IPS-15b (cell line): ENCODE data around the gene CEP162.

Experiments
- H3K27me3 ChIP-seq: one replicate; pipeline ENCODE4 v1.6.1; 2013; ENCODE audit warnings: low read length; ENCODE audit not compliant: control insufficient read depth, insufficient read depth
- H3K36me3 ChIP-seq: one replicate; pipeline ENCODE4 v1.6.1; 2013; ENCODE audit warnings: low read length; ENCODE audit not compliant: control insufficient read depth, insufficient read depth
- H3K4me1 ChIP-seq: one replicate; pipeline ENCODE4 v1.6.1; 2013; ENCODE audit warnings: mild to moderate bottlenecking, low read length; ENCODE audit not compliant: control insufficient read depth, insufficient read depth
- H3K4me3 ChIP-seq: one replicate; pipeline ENCODE4 v1.5.1; 2013; ENCODE audit warnings: low read depth, low read length
- H3K9ac ChIP-seq: one replicate; pipeline ENCODE4 v1.6.1; 2013; ENCODE audit warnings: low read depth, mild to moderate bottlenecking, low read length
- H3K9me3 ChIP-seq: one replicate; pipeline ENCODE4 v1.6.1; 2013; ENCODE audit warnings: mild to moderate bottlenecking, low read length; ENCODE audit not compliant: control insufficient read depth, insufficient read depth

Gene CEP162

DNA sequence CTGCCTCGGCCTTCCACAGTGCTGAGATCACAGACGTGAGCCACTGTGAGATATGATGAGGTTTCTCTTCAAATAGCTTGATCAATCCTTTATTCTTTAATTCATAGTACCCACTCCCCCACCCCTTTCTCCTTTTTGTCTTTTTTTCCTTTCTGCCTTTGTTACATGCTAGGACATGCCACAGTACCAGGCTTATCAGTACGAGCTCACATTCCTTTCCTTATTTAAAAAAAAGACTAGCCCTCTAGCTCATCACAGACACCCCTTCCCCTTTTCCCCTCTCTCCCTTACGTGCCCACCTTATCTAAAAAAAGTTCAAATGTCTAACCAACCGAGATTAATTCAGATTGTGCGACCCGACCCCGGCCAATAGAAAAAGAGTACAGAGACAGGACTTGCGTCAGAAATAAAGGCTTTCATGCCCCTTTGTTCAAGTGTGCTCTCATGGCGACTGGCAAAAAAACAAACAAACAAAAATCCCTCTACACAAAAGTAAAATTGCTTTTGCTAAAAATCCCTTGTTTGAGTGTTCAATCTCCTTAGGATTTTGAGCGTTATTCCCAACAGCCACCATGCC is 144.7 kb downstream of the CEP162 start:
- H3K9ac ChIP-seq: no peak overlapping the region
- peaks cover 30% of the 10 kb centered on the region for H3K4me1 ChIP-seq
- H3K27me3 ChIP-seq: no peaks in the 10 kb centered on the region
- H3K9me3 ChIP-seq: no peaks in the 10 kb centered on the region
- H3K4me3 ChIP-seq: no peak overlapping the region
- no peaks in the 10 kb centered on the region for H3K36me3 ChIP-seq

DNA sequence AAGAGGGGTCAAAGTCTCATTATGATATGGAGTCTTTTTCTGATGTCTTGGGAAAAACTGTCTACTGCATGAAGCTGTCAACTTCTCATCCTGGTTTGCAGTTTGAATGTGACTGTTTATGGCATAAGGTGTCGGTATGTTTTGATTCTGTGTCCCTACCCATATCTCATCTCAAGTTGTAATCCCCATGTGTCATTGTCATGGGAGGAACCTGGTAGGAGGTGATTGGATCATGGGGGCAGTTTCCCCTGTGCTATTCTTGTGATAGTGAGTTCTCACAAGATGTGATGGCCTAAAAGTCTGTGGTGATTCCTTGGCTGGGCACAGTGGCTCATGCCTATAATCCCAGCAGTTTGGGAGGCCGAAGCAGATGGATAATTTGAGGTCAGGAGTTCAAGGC is 146.2 kb downstream of the CEP162 start:
- H3K9me3 ChIP-seq: no peaks in the 10 kb centered on the region
- no peaks in the 10 kb centered on the region for H3K27me3 ChIP-seq
- peaks cover 18% of the 10 kb centered on the region for H3K4me1 ChIP-seq
- H3K4me3 ChIP-seq: no peak overlapping the region
- H3K36me3 ChIP-seq: no peaks in the 10 kb centered on the region
- no peak overlapping the region for H3K9ac ChIP-seq

DNA sequence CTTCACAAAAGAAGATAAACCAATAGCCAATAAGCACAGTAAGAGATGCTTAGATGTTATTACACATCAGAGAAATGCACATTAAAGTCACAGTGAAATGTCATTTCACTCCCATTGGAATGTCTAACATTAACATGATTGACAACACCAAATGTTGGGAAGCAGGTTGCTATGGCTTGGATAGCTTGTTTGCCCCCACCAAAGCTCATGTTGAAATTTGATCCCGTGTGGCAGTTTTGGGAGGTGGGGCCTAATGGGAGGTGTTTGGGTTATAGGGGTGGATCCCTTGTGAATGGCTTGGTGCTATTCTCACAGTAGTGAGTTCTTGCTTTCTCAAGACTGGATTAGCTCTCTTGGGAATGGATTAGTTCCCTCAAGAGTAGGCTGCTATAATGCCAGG is 149.1 kb downstream of the CEP162 start:
- Histone ChIP-seq H3K4me3 (no peak overlapping the region), H3K27me3 (no peaks in the 10 kb centered on the region), H3K9me3 (no peaks in the 10 kb centered on the region), H3K9ac (no peak overlapping the region), H3K36me3 (no peaks in the 10 kb centered on the region), H3K4me1 (peaks cover 10% of the 10 kb centered on the region)

DNA sequence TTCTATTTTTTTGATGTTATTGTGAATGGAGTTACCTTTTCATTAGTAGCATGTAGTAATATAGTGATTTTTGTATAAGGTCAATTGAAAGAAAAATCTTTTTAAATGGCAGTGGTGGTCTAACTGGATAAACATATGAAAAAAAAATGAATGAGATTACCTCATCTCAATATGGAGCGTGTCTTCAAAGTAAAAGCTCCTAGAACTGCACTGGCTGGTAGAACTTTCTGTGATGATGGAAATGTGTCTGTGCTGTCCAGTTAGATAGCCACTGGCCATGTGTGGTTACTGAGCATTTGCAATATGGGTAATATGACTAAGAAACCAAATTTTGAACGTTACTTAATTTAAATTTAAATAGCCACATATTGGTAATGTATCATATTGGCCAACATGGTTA is 149.8 kb downstream of the CEP162 start:
- Histone ChIP-seq H3K36me3 (no peaks in the 10 kb centered on the region), H3K27me3 (no peaks in the 10 kb centered on the region), H3K9ac (no peak overlapping the region), H3K4me3 (no peak overlapping the region), H3K9me3 (no peaks in the 10 kb centered on the region), H3K4me1 (peaks cover 4% of the 10 kb centered on the region)

DNA sequence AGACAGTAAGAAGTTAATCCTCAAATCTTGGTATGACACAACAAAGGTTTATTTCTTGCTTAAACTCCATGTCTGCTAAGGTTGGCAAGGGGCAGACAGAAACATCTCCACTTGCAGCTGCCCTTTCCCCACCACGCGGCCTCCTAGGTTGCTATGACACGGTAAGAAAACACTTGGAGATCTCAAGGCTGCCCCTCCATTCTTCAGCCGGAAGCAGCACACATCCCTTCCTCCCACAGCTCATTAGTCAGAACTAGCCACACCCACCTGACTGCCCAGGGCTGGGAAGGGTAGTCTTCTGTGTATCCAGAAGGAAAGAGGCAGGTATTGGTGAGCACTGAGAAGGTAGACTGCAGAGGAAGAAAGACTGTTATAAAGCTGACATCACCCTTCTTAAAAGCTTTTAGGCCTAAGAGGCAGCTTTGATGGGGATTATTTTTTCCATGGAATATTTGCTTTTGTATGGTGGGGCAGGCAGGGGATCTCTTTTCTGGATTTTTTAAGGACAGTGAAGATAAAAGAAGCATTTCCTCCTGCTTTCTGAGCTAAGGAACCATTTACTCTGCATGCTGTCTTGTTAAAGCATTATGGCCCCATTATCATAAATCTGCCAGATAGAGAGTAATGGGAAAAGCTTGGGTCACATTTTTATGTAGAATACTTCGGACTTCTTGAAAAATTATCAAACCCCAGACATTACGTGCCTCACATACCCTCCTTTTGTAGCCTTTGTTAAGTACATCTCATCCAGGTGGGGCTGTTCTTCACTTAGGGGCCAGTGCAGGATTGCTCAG is 152.3 kb downstream of the CEP162 start:
- Histone ChIP-seq H3K36me3 (no peaks in the 10 kb centered on the region), H3K9ac (no peak overlapping the region), H3K4me1 (peaks cover 2% of the 10 kb centered on the region), H3K4me3 (no peak overlapping the region), H3K9me3 (no peaks in the 10 kb centered on the region), H3K27me3 (no peaks in the 10 kb centered on the region)
